Measurements from ENCODE around the gene RBM12.
"Not testable (repeated sequence)": the region's sequence is repeated elsewhere in the genome, so short reads cannot be mapped to it uniquely, and the experiment has no call there.

The RBM12 gene

DNA sequence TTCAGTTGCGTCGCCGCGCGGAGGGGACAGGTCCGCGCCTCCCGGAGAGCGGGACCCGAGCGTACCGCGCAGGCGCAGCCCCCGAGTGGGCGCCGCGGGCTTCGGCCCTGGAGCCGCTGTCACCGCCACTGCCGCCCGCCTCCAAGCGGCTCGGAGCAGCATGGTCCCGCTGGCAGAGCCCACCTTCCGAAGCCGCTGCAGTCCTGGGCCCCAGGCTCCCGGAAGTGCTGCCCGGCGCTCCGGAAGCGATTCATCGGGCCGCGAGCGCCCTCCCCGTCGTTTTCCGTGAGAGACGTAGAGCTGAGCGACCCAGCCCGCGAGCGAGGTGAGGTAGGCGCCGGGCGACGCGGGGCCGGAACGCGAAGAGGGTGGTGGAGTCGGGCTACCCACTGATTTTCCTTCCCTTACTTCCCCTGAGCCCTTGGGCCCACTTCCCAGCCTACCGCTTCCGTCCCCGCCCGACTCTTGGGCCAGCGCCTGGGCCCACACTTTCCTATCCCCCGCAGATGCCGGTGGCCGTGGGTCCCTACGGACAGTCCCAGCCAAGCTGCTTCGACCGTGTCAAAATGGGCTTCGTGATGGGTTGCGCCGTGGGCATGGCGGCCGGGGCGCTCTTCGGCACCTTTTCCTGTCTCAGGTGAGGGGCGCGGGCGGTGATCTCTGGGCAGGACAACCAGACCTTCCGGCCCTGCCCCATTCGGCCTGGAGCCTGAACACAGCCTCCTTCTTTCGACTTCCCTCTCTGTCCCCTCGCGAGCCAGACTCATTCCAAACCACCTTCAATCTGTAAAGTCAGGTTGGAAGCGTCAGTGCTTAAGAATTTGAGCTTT lies 34.6 kb upstream of the RBM12 start, which contains the start of the genes NFS1 and ROMO1:
Gene NFS1, minus strand, starts transcription at position 226 of the 830 bp plus-strand sequence. Its CDS starts 64 bp downstream, at position 162.
Gene ROMO1, plus strand, starts transcription at position 279 of the 830 bp plus-strand sequence. Its CDS starts 228 bp downstream, at position 507.
- peak; percentile 13 for FAIRE-seq
- peak; percentile 96 for DNase-seq (ENCODE audit: insufficient read length, low spot score)

DNA sequence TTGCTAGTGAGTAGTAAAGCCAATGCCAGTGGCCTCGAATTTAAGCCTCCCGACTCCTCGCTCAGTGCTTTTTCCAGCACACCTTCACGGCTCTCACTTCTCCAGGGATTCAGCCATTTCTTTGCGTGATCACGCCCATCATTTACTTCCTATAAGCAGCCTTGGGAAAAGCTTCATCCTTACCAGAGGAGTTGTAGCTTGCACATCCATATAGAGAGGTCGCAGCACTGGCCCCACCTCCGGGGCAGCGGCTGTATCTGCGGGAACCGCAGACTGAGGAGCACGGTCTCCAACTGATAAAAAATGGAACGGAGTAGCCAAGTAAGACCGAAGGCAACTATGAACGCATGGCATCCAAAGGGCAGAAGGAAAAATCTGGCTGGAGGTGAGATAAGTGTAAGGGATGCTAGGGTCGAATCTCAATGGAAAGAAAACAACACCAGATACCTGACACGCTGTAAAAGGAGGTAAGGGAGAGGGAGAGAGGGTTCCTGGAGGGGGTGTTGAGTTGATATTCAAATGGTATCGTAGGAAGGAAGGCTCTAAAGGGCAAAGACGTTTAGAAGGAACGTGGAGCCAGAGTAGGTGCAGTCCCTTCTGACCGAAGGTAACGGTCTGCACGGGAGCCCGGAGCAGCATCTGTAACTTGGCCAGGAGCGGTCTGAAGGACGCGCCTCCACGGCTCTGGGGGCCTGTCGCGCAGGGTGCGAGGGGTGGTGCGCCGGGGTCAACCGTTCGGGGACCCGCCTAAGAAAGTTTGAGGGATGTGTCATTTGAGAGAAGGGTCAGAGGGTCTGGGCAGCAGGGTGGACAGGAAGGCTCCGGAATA lies 33.8 kb upstream of the RBM12 start:
- no peak for FAIRE-seq
- DNase-seq (ENCODE audit: insufficient read length, low spot score) = peak; percentile 36

DNA sequence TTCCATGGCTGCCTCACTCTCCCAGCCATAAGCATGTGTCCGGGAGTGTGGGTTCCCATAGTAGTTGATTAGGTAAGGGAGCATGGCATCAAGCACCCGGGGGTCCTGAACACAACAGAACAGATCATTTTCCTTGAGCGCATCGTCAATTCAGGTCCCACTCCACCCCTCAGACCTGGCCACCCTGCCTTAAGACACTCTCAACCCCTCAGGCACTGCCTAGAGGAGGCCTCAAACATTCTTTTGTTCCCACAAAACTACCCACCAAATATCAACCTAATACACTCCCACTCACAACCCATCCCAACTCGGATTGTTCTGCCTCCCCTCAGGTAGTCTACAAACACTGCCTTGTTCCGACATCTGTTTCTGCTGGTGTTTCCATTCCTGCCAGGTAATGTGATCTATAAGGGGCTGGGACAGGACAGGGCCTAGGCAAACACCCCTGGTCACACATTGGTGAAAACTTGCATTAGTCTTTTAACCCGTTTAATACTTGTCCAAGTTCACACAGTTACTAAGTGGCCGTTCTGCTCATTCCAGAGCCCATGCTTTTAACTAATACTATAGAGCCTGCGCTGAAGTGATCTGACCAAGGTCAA lies 33.1 kb upstream of the RBM12 start:
- FAIRE-seq = no peak
- DNase-seq (ENCODE audit: insufficient read length, low spot score) = no peak

DNA sequence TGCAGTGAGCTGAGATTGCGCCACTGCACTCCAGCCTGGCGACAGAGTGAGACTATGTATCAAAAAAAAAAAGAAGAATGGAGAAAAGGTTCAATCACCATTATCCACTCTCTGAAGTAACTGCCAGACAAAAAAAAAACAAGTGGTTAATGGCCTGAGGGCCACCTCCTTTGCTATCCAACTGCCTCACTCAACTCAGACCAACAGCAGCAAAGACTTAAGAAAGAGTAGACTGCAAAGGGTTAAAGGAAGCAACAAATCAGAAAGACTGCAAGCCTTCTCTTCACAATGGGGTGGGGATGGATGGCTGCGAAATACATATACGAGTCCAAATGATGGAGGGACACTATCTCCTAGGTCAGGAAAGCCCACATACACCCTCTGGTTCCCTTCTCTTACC lies 31.3 kb upstream of the RBM12 start:
- FAIRE-seq = no peak
- no peak for DNase-seq (ENCODE audit: insufficient read length, low spot score)

DNA sequence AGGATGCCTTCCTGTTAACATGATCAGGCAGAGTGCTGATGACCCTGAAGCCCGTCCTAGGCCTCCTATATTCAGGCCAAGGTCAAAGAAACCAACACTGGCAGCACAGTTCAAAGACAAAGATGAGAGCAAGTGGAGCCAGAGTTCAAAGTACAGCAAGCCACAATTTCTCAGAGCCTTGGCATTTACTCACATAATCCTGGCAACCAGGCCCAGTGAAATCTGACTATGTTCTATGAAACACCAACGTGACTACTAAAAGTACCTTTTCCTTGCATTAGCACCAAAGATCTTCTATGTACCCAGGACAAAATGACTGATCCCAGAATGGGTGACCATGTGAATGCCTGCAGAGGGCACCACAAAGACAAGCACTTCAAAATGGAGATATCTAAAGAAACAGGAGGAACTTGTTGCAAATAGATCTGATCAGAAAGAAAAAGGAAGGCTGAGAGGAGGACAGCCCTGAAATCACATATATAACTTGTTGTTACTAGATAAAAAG lies 30.6 kb upstream of the RBM12 start:
- FAIRE-seq = no peak
- DNase-seq (ENCODE audit: insufficient read length, low spot score) = no peak

DNA sequence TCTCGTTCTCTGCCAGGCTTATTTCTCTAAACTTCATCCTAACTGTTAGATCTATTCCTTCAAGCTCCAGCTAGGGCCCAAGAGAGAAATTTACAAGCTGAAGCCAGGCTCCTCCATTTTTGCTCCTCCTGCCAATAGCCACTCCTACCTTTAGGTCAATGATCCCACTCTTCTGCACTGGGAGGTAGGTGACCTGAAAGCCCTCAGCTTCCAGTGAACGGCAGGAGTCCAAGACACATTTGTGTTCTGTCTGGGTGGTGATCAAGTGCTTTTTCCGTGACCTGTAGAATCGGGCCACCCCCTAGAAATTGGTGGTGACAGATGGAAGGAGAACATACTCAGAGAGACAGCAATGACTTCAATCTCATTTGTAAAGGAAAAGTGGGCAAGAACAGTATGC lies 25.6 kb upstream of the RBM12 start:
- FAIRE-seq = no peak

DNA sequence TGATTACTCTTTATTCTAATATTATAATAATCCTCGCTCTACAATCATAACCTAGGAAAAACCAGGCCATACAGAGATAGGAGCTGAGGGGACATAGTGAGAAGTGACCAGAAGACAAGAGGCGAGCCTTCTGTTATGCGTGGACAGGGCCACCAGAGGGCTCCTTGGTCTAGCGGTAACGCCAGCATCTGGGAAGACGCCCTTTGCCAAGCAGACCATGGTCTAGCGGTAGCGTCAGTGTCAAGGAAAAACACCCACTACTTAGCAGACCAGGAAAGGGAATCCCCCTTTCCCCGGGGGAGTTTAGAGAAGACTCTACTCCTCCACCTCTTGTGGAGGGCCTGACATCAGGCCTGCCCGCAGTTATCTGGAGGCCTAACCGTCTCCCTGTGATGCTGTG lies 22.2 kb upstream of the RBM12 start:
- DNase-seq (ENCODE audit: insufficient read length, low spot score); FAIRE-seq: not testable (repeated sequence)

More for the DNA sequence above, 25.6 kb upstream of the RBM12 start:
- no peak for DNase-seq (ENCODE audit: insufficient read length, low spot score)

DNA sequence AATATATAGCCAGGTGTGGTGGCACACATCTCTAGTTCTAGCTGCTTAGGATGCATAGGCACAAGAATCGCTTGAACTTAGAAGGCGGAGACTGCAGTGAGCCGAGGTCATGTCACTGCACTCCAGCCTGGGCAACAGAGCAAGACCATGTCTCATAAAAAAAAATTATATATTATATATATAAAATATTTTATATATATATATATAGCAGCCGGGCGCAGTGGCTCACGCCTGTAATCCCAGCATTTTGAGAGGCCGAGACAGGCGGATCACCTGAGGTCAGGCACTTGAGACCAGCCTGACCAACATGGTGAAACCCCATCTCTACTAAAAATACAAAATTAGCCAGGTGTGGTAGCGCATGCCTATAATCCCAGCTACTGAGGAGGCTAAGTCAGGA lies 20.7 kb upstream of the RBM12 start:
- FAIRE-seq; DNase-seq (ENCODE audit: insufficient read length, low spot score): not testable (repeated sequence)

DNA sequence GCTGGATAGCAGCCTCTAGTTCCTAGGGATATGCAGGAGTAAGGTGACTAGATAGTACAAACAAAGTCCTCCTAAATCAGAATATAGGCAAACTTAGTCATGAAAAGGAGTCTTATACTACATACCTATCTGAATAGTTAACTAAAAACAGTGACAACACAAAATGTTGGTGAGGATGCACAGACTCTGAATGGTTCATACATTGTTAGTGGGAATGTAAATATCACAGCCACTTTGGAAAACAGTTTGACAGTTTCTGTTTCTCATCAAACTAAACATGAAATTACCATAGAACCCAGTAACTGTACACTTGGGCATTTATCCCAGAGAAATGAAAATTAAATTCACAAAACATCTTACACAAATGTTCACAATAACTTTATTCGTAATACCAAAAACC lies 17.3 kb upstream of the RBM12 start:
- no peak for FAIRE-seq
- no peak for DNase-seq (ENCODE audit: insufficient read length, low spot score)

DNA sequence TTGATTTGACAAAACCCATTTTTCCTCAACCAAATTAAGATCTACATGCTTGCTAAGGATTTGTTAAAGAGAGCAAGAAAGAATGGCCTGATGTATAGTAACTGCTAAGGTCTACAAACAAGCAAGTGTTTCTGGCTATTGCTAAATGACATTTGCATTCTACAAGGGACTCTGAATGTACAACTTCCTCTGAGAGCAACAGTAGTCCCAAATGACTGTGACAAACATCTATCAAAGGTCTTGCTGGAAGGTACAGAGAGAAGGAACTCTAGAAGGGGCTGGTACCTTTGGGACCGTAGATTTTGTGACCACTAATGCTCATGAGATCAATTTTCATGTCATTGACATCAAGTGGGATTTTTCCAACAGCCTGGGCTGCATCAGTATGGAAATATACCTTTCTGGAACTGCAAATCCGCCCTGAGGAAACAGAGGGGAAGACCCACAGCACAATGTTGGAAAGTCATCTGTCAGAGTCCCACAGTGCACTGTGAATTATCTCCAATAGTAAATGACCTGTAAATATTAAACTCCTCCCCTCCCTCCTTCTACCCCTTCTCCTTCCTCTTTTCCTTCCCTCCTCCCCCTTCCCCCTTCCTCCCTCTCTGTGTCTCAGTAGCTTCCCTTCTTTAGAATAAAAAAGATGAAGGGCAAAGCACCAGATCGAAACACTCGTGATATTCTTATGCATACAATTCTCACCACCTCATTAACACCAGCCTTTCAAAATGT lies 15.9 kb upstream of the RBM12 start:
- no peak for FAIRE-seq
- DNase-seq (ENCODE audit: insufficient read length, low spot score) = no peak

DNA sequence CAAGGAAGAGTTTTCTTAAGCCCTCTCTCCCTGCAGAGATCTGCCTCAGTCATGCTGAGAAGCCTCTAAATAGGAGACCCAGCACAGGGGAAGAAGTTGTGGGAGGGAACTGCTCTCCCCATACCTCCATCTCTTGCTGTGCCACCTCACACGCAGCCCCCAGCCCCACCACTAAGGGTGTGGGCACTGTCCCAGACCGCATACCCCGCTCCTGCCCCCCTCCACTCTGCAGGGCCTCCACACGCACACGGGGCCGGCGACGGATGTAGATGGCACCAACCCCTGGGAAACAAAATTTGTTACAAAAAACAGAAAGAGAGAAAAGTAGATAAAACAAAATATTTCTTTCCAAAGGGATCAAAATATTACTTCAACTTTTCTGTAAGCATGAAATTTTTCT lies 10.2 kb upstream of the RBM12 start:
- FAIRE-seq (no peak), DNase-seq (ENCODE audit: insufficient read length, low spot score) (no peak)

DNA sequence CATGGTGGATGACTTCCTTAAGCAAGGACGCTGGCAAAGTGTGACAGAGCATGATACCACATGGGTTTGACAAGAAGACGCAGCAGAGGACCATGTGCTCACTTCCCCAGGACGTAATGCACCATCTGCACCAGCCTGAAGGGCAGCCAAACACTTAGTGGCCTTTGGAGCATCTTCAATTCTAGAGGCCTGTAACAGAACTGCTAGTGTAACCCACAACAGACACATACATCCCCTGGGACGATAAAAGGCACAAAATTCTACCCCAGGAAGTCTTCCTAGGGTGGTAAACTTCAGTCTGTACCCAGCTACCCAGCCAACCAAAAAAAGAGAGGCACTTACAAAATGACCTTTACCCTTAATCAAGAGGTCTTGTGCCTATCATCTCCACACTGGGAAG lies 9.2 kb upstream of the RBM12 start:
- FAIRE-seq (no peak), DNase-seq (ENCODE audit: insufficient read length, low spot score) (no peak)

DNA sequence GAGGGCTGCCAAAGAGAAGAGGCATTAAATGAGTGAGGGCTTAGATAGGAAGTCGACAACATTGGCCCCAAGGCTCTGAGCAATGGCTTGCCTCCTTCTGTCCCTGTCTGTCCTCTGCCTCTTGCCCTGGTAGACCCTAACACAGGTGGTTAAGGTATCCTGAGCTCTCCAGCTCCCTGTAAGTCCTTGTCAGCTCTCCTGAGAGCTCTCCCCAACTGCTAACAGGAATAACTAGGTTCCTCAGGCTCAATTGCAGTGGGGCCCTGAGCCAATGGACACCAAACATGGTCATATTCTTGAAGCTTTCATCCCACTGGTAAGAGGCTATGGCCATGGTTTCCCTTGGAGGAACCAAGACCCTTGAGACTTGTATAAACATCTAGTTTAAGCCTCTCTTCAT lies 5.0 kb upstream of the RBM12 start:
- FAIRE-seq (no peak), DNase-seq (ENCODE audit: insufficient read length, low spot score) (no peak)

DNA sequence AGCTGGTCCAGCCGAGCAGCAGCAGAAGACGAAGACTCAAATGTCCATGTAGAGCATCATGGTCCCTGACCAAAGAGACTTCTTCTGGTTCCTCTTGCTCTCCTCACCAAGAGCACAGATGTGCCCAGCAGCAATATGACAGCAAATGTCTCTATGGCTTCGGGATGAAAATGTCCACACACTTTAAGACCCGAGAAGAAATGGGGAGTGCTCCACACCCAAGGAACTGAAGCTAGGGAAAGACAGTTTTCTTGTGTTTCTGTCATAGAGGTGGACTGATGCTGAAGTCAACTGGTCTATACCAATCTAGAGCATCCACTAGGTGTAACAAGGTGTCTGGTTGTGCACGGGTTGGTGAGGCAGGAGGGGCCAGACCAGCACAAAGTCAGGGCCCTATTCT lies 4.5 kb upstream of the RBM12 start:
- DNase-seq (ENCODE audit: insufficient read length, low spot score) = no peak
- FAIRE-seq = no peak

DNA sequence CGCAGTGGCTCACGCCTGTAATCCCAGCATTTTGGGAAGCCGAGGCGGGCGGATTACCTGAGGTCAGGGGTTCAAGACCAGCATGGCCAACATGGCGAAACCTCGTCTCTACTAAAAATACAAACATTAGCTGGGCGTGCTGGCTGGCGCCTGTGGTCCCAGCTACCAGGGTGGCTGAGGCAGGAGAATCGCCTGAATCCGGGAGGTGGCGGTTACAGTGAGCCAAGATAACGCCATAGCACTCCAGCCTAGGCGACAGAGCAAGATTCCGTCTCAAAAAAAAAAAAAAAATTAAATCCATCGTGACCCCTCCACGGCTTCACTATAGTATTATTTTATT lies 1.2 kb upstream of the RBM12 start:
- DNase-seq (ENCODE audit: insufficient read length, low spot score) (no peak), FAIRE-seq (no peak)

DNA sequence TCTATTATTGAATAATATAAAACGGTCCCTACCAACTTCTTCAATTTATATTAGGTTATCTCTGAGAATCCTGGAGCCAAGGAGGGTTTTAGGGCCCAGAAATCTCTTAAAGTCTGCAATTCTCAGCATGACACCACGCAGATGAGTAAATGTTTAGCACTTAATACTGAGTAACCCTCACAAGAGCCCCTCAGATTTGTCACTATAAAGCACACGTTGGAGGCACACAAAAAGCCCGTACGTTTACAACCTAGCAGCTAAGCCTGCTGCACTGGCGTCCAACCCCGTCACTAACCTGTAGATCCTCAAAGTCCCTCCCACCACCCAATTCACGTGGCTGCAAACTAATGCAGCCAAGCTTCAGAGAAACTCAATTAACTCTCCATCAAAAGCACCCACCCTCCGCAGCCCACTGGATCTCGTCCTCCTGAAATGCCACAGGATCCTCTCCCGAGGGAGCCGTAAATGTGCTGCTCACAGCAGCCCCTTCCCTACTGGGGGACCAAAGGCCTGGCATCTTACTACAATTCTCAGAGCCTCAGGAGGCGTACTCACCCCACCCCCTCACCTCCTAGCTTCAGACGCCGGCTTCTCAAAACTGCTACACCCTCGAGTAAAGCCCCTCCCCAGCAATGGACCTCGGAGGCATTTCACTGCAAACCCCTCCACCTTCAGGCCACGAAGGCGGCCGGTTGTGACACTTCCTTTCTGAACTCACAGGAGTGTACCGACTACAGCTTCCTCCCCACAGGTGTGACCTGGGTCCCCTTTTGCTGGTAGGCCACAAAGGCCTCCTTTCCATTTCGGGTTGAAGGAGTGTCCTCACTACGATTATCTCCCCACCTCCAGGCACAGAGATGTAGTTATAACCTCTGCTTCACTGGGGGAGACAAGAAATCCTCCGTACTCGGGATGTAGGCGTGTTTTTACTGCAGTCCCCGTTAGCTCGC lies 909 bp downstream of the RBM12 start:
- no peak for FAIRE-seq
- DNase-seq (ENCODE audit: insufficient read length, low spot score) = peak; percentile 39

DNA sequence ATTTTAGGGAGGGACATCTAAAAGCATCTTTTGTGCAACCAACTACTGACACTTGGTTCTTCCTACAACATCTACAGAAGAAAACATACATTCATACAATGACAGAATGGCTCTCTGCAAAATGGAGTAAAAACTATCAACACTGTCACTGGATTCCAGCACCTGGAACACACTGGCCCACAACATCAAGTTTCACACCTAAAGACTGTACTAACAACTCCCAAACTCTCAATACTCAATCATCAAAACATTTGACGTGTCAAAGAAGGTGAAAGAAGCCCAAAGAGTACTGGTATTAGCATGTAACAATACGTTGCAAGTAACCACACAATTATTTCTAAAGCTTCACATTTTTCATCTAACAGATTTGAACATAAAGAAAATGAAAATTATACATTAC lies 2.1 kb downstream of the RBM12 start:
- FAIRE-seq = no peak

DNA sequence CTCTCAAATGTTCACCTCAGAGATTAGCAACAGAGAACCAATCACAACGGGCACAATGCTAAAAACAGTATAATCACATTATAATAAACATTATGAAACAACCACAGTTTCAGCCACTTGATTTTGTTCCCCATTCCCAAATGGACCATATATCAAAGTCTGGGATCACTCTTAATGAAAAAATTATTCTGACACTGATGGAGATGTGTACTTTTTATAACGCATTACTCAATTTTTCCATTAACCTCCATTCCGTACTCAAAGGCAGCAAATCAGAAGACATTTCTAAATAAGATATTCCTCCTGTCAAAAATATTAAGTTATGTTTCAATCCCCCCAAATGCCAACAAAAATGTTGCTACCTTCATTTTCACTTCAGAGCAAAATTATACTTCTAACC lies 2.8 kb downstream of the RBM12 start:
- FAIRE-seq (no peak), DNase-seq (ENCODE audit: insufficient read length, low spot score) (no peak)

More for the DNA sequence above, 2.1 kb downstream of the RBM12 start:
- DNase-seq (ENCODE audit: insufficient read length, low spot score) = no peak

DNA sequence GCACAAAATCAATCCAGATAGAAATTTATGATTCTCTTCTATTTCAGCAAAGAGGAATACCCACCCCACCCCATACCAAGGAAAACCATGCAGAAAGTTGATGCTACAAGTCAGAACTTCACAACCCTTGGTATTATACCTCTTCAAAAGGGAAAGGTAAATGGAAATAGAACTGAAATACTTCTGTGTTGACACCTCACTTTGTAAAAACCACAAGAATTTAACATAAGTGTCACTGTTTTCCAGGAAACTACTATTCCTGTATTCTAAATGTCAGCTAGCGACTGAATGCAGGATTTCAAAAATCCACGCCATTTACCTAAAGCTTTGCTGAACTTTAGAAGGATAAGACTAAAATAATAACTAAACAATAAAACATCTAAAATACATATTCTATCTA lies 3.6 kb downstream of the RBM12 start:
- no peak for DNase-seq (ENCODE audit: insufficient read length, low spot score)
- no peak for FAIRE-seq
